ENCODE measurements around the gene PACS1.
A peak's percentile ranks its signal among the peaks of the same experiment; 100 is the strongest.

The PACS1 gene

DNA sequence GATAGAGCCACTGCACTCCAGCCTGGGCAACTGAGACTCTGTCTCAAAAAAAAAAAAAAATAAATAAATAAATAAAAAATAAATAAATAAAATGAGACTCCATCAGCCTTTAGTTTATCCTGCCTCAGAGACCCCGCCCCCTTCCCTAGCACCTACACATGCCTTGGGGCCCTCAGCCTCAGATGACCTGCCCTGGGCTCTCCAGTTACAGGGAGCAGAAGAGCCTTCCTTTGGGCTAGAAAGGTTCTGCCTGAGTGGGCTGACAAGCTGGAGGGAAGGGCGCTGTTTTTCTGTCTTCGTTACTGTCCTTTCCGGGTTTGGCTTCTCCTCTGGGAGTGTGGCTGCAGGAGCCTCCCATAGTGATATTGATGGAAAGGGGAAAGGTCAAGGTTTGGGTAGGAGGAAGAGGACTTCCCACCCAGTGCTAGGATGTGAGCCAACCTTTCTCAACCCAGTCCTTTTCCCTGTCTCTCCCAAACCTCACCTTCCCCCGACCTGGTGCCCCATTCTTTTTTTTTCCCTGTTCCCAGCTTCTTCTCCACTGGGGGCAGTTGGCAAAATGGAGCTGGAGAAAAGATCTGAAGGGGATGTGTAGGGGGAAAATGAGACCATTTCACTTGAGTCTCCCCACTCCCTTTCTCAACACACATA lies 19.4 kb upstream of the PACS1 start:
- DNase-seq: no peak

DNA sequence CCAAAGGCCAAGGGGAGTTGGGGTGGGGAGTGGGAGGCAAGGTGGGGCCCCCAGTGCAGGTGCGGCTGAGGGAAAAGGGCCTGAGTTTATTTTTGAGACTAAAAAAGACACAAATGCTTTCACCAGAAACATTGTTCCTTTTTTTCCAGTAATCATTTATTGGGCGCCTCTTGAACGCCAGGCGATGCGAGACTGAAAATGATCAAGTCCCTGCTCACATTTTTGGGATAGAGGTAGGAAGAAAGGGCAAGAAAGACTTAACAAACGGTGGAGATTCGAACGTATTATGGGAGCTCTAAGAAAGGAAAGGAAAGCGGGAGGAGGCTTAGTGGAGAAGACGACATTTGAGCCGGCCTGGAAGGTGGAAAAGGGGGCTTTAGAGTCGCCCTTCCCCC lies 18.7 kb upstream of the PACS1 start:
- DNase-seq: no peak

DNA sequence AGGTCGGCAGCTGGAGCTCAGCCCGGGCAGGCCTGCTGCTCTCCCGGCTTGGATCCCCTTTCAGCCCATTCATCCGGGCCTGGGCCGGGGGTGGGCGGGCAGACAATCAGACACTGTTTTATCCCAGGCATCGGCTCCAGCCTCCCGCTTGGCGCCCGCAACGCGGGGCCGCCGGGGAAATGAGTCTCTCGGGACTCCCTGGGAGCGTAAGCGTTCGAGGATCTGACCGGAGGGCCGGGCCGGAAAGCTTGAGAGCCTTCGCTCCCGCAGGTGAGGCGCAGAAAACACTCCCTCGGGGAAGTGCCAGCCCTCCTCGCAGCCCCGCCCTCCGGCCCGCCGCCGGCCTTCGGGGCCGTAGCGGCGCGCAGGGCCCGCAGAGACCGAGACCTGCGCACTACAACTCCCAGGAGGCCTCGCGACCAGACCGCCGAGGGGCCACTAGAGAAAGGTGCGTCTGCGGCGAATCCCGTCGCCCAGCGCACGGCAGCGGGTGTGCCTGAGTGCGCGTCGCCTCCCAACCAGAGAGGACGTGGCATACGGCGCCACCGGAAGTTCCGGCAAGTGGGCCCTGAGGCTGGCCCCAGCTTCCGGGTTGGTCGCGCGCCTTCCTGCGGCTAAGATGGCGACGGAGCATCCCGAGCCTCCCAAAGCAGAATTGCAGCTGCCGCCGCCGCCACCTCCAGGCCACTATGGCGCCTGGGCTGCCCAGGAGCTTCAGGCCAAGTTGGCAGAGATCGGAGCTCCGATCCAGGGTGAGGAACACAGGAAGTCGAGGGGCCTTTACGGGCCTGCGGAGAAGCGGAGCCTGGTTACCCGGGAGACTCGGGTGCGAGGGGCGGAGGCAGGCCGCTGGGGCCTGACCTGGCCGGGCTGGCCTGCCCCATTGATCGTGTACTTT lies 18.1 kb upstream of the PACS1 start, which contains the start of gene SF3B2:
TSS of gene SF3B2 (plus strand) at position 599 of the 898 bp plus-strand sequence. CDS start at position 620, 21 bp downstream.
- DNase-seq: peak; percentile 97 to 98

DNA sequence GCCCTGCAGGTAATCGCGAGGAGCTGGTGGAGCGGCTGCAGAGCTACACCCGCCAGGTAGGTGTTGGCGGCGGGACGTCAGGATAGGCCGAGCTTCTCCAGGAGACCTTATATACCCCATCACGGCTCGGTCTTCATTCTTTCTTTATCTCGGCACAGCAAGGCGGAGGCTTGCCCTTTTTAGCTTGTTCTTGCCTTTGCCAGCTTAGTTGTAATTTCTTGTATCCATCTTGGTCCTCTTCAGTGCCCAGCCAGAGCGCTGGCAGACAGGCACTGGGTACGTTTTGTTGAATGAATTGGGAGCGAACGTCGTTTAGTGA lies 17.4 kb upstream of the PACS1 start:
- DNase-seq: no peak

DNA sequence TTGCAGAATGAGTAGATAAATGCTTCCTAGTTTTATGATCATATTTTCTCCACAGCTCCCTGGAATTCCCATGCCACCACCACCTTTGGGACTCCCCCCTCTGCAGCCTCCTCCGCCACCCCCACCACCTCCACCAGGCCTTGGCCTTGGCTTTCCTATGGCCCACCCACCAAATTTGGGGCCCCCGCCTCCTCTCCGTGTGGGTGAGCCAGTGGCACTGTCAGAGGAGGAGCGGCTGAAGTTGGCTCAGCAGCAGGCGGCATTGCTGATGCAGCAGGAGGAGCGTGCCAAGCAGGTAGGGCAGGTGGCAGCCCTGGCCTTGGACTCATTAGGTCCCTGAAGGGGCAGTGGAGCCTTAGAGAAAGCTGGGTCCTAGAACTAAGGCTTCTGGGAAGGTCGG lies 15.1 kb upstream of the PACS1 start:
- DNase-seq: no peak

DNA sequence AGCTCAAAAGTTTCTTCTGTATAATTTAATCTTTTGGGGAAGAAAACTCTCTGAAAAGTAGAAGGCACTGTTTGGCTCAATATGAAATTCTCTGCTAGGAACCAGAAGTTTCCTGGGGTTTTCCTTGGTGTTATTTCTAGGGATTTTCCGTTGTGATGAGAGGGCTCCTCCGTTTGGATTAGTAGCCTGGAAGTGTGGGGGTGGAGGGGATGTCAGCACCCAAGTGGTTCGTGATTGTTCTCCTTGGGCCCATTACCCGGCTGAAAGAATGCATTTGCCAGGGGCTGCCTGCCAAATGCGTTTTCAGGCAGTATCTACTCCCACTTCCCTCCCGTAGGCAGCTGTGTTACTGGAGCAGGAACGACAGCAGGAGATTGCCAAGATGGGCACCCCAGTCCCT lies 13.6 kb upstream of the PACS1 start:
- no peak for DNase-seq

DNA sequence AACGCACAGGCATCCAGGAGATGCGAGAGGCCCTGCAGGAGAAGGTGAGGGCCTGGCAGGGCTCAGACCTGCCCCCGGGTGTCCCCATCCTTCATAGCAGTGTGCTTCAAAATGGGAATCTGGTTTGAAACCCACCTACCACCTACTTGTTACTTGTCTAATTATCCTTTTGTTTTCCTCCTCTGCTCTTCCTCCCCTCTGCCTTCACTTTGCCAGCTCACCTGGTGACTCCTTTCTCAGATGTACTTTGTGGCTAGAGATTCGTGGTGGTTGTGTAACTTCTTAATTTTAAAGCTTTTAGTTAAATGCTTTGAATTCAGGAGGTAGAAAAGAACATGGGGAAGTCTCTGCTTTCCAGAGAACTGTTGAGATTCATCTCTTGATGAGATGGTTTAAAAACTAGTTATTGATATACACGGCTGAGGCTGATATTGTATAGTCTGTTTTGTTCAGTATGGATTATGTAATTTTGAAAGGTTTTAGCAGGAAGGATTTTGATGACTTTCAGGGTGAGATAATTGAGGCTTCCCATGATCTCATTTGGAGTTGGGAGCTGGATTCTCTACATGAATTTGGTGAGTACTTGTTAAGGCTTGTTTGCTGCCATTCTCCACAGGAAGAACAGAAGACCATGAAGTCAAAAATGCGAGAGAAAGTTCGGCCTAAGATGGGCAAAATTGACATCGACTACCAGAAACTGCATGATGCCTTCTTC lies 9.9 kb upstream of the PACS1 start:
- DNase-seq: no peak

DNA sequence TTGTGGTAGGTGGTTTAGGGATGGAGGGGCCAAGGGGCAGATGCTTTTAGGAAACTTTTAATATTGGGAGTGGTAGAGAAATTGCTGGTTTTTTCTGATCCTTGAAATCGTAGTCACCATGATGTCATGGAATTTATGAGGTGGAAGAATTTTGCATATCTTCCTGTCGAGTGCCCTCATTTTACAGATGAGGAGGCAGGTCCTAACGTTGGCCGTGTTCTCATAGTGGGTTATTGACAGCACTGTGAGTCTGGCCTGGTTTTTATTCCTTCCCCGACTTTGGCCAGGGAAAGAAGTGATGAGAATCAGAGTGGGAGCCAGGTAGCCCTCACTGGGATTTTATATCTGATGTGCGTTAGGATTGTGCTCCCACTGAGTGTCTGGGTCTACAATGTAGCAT lies 8.8 kb upstream of the PACS1 start:
- no peak for DNase-seq

DNA sequence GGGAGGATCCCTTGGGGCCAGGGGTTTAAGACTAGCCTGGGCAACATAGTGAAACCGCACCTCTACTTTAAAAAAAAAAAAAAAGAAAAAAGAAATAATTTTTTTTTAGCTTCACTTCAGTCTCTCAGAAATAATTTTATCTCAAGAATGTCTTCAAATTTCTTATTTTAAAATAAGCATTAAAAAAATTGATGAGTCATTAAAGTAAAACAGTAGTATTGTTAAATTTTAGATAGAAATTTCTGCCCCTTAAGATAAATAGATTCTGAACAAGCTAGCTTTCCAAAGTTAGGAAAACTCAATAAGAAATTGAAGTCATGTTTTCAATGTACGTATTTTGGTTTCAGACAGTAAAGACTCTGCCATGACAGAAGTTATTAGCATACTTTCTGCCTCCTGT lies 7.7 kb upstream of the PACS1 start:
- no peak for DNase-seq

DNA sequence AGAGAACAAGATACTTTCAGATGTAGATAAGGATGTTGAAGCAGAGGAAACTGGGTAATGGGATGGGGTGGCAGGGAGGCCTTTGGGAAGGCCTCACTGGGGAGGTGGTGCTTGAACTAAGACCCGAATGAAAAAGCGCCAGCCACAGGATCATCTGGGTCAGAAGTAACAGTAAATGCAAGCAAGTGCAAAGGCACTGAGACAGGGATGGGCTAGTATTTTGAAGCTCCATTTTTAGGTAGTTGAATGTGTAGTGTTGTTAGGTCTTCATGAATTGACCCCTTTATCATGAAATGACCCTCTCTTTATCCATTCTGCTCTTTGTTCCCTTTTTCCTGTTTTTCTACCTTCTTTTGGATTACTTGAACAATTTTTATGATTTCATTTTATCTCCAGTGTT lies 6.2 kb upstream of the PACS1 start:
- no peak for DNase-seq

DNA sequence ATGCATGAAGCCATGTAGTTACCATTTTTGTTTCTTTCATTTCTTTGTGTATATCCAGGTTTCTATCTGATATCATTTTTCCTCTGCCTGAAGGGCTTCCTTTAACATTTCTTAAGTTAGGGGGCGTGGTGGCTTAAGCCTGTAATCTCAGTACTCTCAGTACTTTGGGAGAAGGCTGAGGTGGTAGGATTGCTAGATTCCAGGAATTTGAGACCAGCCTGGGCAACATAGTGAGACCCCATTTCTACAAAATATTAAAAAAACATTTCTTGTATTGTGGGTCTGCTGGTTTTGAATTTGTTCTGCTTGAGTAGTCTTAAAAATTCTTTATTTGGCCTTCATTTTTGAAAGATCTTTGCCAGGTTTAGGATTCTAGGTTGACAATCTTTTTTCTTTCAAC lies 5.5 kb upstream of the PACS1 start:
- no peak for DNase-seq

DNA sequence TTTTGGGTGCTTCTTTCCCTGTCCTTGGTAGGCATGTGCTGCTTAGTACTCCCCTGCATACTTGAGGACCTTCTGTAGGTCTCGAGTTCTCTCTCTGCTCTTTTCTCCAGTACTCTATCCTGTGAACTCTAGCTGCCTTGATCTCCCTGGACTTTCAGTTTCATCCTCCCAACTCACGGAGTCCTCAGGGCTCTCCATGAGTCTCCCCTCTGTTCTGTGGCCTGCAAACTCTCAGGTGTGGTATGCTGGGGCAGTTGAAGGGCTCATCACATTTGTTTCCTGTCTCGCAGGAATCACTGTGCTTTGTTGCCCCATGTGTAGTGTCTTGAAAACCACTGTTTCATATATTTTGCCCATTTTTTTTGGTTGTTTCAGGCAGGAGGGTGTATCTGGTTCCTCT lies 3.3 kb upstream of the PACS1 start:
- no peak for DNase-seq

DNA sequence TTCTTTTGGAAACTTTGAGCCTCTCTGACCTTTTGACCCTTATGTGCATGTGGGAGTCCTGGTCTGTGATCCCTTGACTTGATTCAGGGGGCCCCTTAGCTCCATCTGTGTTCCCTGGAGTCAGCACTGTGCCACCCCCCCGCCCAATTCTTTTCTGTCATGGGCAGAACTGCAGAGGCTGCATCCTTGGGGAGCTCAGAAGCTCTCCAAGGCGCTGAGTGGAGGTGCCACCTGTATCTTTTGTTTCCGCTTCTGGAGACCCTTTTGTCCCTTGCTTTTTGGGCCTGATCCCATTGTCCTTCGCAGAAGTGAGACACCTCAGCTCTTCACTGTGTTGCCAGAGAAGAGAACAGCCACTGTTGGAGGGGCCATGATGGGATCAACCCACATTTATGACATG lies 2.4 kb upstream of the PACS1 start:
- DNase-seq: no peak

DNA sequence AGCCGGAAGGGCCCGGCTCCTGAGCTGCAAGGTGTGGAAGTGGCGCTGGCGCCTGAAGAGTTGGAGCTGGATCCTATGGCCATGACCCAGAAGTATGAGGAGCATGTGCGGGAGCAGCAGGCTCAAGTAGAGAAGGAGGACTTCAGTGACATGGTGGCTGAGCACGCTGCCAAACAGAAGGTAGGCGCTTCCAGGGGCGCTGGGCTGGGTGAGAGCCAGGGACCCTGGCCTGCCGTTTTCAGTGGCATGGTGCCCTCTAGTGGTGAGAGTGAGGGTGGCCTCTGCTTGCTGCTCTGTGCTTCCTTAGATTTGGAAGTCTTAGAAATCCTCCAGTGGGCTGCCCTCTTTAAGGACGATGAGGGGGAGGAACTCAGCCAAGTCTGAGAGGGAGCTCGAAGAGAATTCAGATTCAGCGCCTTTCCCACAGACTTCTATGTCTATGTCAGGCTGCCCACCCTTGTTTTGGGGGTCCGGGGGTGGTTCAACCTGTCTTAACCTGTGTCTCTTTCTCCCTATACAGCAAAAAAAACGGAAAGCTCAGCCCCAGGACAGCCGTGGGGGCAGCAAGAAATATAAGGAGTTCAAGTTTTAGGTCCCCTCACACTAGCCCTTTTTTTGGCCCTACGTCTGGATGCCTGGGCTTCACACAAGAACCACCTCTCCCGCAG lies 1.8 kb upstream of the PACS1 start:
- peak; percentile 76 to 81 for DNase-seq

DNA sequence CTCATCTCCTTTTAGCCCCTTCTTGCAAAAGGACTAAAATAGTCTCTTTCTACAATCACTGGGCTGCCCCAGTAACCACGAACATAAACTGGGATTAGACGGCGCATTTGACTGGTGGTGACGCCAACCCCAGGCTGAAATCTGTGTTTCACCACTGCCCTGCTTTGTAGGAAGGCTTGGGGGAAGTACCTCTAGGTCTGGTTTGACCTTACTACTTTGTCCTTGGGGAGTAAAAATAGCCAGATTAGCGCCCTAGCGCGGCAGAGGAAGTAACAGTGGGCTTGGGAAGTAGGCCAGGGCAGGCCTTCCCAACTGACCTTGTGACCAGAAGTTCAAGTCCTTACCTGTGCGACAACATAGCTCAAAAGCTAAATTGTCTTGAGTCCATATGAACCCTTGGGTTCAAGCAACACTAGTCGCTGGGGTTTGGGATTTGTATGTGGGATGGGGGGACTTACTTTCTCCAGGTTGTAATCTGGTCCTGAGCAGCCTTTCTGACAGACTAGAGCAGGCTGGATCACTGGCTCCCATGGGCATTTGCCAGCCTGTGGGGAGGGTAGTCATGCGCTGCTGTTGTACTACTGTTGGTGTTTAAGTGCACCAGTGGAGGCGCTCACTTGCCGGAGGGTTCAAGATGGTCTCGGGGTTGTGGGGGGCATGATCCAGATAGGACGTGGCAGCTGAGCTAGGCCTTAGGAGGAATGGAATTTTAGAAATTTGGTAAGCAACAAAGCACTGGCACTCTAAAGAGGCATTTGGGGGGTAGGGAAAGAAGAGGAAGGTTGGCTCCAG lies 953 bp upstream of the PACS1 start:
- DNase-seq: peak; percentile 39 to 67

DNA sequence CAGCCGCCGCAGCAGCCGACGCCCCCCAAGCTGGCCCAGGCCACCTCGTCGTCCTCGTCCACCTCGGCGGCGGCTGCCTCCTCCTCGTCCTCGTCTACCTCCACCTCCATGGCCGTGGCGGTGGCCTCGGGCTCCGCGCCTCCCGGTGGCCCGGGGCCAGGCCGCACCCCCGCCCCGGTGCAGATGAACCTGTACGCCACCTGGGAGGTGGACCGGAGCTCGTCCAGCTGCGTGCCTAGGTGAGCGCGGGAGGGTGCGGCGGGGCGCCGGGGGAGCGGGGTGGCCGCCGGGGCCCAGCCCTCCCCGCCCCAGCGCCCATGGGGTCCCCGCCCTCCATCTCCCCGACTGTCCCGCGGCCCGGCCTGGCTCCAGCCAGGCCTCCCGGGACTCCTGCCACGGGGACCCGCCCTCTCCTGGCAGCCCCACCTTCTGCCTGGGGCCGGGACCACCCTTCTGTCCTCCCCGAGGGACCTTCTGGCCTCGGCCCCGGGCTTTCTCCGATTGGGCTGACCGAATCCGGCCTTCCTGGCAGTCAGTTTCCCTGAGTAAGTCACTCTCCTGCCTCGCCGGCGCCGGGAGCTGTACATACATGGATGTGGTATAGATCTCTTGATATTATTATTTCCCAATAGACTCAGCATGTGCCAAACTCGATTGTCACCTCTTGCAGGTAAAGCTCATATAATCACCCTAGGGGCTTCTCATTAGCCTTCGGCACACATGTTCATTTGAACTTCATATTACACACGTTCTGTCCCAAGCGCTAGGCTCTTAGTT lies 720 bp downstream of the PACS1 start:
- peak in 1 of 2 donors; percentile 23 for DNase-seq

DNA sequence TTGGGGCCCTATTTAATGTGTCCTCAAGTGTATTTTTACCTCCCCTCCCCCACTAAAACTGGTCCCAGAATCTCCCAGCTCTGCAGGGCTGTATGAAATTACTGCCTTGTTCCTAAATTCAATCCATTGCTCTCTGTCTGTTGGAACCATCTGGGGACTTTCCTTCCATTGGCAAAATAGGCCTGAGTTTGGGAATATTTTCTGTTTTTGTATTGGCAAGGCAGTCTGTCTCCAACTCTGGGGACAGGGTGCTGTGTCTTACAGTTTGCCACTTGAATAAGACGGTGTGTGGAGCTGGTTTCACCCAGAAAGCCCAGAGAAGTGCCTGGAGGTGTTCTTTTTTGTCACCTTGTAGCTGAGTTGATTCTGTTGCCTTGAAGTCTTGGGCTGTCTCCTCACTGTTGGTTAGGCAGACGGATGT lies 1.3 kb downstream of the PACS1 start:
- peak in 1 of 2 donors; percentile 29 for DNase-seq

DNA sequence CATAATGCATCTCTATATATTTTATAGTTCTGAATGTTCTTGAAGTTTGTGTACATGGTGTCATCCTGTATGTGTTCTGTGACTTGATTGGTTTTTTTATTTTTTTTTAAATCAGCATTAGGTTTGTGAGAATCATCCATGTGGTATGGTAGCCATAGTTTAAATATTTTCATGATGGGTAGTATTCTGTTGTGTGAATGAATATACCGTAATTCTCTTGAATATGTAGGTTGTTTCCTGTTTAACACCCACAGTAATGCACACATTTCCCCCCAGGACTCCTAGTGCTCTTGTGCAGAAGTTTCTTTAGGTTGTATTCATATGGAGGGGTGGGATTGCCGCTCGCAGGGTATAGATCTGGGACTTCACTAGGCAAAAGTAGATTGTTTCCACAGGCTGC lies 2.0 kb downstream of the PACS1 start:
- DNase-seq: no peak

DNA sequence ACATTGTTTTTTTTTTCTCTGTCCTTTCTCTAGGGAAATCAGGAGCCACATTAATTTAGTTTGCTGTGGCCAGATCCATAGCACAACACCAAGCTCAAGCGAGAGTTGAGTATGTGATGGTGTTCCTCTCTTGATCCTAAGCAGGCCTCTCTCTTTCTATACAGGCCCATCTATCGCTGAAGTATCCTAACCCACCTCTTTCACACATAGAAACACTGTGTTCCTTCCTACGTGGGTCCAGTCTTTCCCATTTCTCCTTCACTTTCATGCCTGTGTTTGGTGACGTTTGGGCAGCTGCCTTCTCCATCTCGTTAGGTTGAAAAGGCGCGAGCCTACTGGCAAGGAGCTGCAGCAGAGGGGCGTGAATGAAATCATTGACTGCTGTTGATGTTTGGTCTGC lies 2.4 kb downstream of the PACS1 start:
- DNase-seq: no peak

DNA sequence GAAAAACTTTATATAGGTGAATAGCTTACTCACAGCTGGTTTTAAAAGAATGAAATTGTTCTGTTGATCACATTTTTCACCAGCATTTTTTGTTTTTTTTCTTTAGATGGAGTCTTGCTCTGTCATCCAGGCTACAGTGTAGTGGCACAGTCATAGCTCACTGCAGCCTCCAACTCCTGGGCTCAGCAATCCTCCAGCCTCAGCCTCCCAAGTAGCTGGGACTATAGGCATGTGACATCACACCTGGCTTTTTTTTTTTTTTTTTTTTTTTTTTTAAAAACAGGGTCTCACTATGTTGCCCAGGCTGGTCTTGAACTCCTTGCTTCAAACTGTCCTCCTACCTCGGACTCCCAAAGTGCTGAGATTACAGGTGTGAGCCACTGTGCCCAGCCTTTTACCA lies 3.6 kb downstream of the PACS1 start:
- DNase-seq: no peak

DNA sequence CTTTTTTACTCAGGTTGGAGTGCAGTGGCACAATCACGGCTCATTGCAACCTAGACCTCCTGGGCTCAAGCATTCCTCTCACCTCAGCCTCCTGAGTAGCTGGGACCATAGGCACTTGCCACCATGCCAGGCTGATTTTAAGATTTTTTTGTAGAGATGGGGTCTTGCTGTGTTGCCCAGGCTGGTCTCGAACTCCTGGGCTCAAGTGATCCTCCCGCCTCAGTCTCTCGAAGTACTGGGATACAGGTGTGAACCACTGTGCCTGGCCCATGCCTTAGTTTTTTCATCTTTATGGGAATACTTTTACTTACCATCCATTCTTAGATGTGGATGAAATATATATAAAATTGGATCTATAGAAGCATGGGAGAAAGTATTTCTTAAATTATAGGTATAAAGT lies 5.2 kb downstream of the PACS1 start:
- DNase-seq: no peak

DNA sequence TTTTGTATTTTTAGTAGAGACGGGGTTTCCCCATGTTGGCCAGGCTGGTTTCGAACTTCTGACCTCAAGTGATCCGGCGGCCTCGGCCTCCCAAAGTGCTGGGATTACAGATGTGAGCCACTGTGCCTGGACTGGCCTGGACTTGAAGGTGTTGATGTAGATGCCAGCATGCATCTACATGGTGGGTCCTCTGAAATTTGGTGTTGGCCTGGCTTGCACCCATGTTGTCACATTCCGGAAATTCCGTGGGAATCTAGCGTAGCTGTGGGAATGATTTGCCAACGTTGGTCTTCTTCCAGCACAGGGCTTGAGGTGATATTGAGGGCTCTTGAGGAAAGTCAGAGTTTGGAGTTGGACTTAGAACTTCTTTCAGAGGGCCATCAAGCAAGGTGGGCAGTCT lies 6.5 kb downstream of the PACS1 start:
- no peak for DNase-seq

All from CD4-positive, alpha-beta T cell treated with Interleukin-1 beta for 1 hour (primary cell).